ENCODE results near the gene UBXN4.

Gene UBXN4

DNA sequence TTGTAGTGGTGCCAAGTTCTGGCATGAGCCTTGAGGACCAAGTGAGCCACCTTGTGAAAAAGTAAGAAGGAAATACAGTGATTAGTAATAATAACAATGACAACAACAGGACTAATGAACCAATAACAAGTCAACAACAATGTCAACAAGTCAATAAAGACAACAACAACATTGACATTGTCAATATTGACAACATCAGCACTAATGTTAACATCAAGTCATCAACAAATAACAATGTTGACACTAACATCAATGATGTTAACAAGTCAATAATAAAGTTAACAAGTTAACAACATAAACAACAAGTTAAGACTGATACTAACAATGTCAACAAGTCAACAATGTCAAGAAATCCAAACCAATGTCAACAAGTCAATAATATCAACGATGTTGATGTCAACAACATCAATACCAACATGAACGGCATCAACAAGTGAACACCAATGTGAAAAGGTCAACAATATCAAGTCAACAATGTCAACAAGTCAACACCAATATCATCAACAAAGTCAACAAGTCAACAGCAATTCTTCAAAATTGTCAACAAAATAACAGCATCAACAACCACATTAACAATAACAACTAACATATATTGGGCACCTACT lies 71.4 kb downstream of the UBXN4 start:
- DNase-seq = no peak

DNA sequence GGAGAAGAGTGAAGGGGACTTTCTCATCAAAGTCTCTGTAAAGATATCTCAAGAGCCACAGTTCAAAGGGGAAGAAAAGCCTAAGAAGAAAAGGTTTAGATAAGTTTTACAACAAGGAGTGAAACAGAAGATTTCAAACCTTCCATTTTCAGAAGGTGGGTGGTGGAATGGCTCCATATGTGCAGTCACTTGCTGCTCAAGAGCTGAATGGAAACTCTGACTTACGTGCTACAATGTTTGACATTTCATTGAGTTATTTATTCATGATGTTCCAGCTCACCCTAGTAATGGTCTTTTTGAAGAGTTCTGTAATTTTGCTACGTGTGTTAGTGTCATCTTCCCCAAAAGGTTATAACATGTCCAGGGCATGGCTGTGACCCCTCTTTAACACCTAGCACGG lies 73.6 kb downstream of the UBXN4 start:
- no peak for DNase-seq

DNA sequence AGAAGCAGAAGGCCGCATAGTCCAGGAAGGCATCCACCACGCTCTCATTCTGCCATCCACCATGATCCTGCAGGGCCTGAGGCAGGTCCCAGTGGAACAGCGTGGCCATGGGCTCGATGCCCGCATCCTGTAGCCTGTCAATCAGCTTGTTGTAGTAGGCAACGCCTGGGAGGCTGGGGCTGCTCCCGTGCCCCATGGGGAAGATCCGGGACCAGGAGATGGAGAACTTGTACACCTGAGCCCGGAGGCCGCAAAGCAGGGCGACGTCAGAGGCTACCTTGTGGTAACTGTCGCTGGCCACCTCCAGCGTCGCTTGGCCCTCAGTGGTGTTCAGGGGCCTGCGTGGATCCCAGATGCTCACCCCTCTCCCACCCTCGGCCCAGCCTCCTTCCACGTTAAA lies 75.8 kb downstream of the UBXN4 start:
- no peak for DNase-seq

DNA sequence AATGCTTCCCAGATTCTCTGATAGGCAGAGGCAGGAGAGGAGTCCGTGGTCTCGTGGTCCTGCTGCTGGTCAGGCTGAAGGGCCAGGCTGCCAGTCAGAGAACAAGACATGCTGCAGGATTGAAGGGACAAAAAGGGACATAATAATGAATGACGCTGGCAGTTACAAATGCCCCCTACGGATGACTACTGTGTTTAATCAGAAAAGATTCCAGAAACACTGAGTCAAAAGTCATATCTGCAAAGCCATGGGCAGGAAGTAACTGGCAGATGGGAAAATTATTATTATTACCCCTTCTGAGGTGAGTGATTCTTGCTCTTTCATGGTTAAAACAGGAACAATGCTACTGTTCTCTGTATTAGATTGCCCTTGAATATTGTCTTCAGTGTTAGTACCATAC lies 76.3 kb downstream of the UBXN4 start:
- DNase-seq = peak; percentile 30

DNA sequence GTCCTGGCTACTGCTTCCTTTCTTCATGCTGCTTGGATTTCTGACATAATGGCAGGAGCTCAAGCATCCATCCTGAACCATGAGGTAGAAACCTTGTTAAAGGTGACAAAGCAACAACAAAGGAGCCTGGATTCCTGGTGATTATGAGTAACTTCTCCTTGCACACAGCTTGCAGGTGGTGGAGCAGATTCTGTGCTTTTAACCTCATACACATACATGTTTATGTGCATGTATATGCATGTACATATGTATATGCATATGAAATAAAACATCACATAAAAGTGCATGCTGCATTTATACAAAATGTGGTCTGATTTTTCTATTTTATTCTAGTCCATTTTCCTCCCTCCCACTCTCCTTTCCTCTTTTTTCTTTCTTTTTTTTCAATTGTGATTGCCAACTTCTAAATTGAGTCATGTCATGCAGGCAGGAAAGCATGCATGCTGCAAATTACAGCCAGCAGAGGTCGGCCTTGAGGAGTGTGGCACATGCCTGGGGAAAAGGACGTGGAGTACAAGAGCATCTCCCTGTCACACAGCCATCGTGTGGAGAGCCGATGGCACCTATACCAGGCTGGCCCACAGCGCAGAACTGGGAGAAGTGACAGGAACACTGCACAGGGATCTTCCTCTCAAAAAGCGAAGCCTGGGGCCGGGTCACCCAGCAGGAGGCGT lies 77.4 kb downstream of the UBXN4 start:
- DNase-seq = peak; percentile 51

DNA sequence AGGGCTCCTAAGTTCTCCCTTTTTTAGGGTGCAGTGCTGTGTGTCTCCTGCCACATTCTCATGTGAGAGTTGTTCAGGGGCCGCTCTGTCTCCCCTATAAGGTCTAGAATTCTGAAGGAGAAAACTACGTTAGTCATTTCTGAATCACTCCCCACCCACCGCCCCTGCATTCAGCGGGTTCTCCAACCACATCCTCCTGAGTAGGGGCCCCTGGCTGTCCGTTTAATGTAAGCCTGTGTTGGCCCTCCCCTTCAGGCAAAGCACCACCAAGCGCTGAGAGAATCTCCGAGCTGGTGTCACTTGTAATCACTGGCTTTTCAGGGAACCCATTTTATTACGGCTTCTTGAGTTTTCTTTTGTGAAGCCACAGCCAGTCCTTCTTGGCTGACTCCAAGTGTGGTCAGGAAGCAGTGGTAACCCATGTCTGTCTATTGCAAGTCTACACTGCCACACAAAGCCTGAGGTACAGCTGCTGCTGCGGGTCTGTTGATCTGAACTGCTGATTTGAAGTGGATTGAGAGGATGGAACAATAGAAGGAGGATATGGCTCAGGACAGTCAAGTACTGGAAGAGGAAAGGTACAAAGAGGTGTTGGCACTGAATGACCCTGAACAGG lies 78.5 kb downstream of the UBXN4 start:
- peak; percentile 41 for DNase-seq

DNA sequence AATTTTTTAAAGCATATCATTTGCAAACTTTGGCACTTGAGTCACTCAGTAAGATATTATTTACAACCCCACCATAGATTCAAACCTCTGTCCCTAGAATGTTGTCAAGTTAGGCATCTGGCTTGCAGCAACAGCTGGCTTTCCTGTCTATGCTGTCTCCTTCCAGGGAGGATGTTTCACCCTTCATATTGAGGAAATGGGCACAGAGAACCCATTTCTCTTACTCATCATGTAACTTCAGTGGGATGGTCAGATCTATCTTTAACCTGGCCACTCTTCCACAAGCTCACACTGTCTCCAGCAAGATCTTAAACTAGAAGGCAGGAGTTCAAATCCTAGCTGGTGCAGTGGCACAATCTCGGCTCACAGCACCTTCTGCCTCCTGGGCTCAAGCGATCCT lies 79.5 kb downstream of the UBXN4 start:
- no peak for DNase-seq

DNA sequence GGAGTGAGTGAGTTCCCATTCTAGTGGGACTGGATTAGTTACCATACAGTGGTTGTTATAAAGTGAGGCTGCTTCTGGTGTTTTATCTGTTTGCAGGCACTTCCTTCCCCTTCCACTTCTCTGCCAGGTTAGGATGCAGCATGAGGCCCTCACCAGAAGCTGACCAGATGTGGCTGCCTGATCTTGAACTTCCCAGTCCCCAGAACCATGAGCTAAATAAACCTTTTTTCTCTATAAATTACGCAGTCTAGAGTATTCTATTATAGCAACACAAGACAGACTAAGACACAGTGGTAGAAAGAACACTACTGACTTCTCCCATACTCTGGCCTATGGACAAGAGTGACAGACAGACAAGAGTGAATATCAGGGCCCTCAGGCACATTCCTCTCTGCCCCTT lies 81.2 kb downstream of the UBXN4 start:
- DNase-seq = no peak

DNA sequence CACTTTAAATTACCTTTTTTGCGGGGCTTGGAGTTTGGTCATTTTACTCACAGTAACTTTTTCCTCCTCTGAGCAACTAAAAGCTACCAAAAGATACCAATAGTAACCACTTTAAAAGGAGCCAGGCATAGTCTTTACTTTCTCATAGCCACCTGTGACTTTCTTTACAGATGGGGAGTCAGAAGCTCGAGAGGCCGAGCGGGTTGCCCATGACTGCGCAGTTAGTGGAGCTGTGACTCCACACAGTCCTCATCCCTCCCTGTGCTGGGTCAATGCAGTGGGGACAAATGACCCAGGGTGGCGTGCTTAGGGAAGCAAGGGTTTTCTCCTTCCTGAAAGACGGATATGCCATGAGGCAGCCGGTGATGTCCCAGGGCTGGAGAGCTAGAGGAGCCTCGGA lies 83.5 kb downstream of the UBXN4 start:
- no peak for DNase-seq

DNA sequence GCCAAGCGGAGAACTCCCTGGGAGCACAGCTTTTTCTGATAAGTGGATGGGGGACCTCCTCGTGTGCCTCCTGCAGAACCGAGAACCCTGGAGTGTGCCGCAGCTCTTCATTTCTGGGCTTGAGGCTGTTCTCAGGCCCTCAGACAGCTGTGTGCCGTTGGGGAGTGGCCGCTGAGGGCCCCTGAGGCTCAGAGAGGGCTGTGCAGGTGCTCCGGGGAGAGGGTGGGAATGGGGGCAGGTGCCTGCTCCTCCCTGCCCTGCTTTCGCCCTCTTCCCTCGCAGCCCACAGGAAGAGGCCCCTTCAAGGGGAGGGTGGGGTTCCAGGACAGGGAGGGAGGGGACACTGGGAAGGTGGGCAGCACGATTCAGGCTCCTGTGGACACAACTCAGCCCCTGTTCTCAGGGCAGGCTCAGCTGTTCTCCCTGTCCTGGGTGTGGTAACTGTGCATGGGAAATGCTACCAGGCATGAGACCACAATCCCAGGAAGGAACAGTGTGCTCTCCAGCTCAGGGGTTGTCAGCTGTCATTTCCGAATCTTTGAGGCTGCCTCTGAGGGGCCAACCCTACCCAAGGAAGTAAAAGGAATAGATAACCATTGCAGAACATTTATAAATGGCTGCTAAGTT lies 84.0 kb downstream of the UBXN4 start:
- DNase-seq = no peak

DNA sequence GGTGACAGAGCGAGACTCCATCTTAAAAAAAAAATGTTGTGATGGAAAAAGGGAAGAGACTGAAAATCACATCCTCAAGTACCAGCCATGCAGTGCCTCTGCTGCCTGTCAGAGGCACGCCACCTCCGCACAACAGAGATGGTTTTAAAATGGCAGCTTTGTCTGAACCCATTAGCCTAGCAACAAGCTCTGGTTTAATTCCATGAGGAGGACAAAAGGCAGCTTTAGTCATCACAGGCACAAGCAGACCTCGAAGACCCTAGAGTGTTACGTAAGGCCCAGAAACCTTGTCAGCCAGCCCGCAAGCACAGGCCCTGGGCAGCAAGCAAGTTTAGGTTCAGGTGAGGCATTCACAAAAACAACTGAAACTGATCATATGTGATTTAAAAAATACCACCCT lies 84.9 kb downstream of the UBXN4 start:
- no peak for DNase-seq

DNA sequence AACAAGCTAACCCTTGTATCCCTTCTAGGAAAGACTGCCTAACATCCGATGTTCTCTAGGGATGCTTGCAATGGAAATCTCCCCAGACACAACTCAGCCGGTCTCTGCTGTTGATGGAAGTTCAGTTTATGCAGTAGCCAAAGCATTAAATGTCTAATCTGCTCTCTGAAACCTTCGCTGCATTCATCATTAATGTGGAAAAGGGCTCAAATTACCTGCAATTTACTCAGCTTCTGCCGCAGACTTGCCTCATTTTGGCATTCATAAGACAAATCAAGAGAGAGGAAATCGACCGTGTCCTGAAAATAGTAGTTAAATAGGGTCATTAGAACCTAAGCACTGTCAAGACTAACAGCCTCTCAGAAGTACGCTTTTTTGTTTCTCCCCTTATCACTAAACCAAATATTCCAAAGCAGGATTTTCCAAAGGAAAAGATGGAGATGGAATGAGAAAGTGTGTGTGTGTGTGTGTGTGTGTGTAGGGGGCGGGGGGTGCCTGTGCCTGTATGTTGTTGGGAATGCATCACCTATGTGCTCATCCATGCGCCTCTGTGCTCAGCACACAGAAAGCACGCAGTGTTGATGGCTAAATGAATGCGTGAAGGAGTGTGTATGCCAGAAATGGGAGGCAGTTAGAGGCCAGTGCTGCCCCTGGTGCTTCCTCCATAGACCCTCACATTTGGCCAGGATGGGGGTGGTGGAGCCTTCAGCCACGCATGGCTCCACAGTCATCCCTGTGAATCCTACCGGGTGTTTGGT lies 87.9 kb downstream of the UBXN4 start:
- no peak for DNase-seq

DNA sequence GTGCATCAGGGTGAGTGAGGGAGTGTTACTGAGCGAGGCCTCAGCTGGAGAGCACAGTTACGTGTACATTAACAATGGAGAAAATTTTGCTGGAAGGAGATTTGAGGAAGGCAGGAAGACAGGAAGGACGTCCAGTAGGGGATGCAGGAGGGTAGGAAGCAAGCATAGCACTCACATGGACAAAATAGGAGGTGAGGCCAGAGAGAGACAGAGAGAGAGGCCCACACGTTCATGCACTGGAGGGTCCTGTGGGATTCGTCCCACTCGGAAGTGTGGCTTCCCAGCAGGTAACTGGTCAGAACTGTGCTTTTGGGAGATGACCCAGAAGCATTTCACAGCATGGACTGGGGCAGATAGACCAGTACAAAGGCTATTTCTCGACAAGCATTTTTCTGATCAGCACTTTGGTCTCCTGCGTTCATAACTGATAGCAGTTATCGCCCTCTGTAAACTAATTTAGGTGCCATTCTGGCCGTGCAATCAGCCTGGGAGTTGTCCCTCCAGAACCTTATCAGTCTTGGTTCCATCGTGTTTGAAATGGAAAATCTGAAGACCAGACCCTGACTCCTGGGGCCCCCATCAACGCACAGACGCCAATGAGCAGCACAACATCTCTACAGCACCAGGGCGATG lies 89.6 kb downstream of the UBXN4 start:
- DNase-seq = no peak

DNA sequence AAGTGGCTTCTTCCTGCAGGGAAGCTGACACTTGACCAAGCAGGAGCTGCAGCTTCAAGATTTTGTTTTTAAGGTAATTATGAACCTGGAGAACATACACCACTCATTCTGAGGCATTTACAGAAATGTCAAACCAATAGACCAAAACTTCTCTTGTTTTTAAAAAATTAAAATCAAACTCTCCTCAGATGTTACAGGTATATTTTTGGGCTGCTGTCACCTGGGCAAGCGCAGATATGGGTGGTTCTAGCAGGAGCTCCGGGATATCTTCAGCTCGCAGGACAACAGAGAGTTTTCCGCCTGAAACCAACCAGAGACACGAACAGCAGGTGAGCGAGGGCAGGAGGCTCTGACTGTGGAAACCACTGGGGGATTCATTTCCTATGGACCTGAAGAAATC lies 91.2 kb downstream of the UBXN4 start:
- no peak for DNase-seq
